ENCODE results near the gene FRZB.

DNA sequence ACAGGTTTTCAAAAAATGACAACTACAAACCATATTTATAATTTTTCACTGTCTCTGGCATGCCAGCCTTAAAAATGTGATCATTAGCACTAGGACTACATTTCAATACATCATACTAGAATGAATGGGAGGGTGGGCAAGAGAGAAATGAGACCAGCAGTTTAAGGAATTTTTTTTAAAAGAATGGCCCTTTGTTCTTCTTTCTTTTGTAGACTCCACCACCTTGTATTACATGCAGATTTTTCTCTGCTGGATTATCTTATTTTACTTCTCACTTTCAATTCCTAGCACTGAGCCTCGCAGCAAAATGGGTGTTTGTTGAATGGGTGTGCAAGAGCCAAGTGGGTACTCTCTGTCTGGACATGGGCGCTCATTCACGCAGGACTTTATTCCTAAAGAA lies 39.9 kb downstream of the FRZB start:
- TF ChIP-seq, protein P1, sequence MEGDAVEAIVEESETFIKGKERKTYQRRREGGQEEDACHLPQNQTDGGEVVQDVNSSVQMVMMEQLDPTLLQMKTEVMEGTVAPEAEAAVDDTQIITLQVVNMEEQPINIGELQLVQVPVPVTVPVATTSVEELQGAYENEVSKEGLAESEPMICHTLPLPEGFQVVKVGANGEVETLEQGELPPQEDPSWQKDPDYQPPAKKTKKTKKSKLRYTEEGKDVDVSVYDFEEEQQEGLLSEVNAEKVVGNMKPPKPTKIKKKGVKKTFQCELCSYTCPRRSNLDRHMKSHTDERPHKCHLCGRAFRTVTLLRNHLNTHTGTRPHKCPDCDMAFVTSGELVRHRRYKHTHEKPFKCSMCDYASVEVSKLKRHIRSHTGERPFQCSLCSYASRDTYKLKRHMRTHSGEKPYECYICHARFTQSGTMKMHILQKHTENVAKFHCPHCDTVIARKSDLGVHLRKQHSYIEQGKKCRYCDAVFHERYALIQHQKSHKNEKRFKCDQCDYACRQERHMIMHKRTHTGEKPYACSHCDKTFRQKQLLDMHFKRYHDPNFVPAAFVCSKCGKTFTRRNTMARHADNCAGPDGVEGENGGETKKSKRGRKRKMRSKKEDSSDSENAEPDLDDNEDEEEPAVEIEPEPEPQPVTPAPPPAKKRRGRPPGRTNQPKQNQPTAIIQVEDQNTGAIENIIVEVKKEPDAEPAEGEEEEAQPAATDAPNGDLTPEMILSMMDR (IDR thresholded peaks at IDR 0.05): no peak
- no peak for TF ChIP-seq POLR2A (IDR thresholded peaks at IDR 0.05)
